ENCODE results near the gene NKAIN1.
"Not testable (repeated sequence)": the region's sequence is repeated elsewhere in the genome, so short reads cannot be mapped to it uniquely, and the experiment has no call there.

NKAIN1 gene

GRCh38 chr1:31148409-31148808 lies 91.3 kb downstream of the NKAIN1 start:
- DNase-seq, result no peak

- DNase-seq, result no peak
Observed at GRCh38 chr1:31145648-31146047, 94.0 kb downstream of the NKAIN1 start.

GRCh38 chr1:31144442-31144841 lies 95.2 kb downstream of the NKAIN1 start:
- no peak for DNase-seq

GRCh38 chr1:31143455-31143854 lies 96.2 kb downstream of the NKAIN1 start:
- DNase-seq, result no peak

GRCh38 chr1:31142406-31142805 lies 97.3 kb downstream of the NKAIN1 start:
- no peak for DNase-seq

- no peak for DNase-seq
Observed at GRCh38 chr1:31140299-31140698, 99.4 kb downstream of the NKAIN1 start.

- DNase-seq, result not testable (repeated sequence)
Observed at GRCh38 chr1:31138797-31139521, 100.7 kb downstream of the NKAIN1 start.

- DNase-seq, result not testable (repeated sequence)
Observed at GRCh38 chr1:31137873-31138272, 101.8 kb downstream of the NKAIN1 start.

GRCh38 chr1:31135973-31136600 lies 103.6 kb downstream of the NKAIN1 start:
- DNase-seq, result no peak

- no peak for DNase-seq
Observed at GRCh38 chr1:31133368-31133767, 106.3 kb downstream of the NKAIN1 start.

All from SHP77 (cell line).